Measurements from ENCODE around the gene OR1M1. TPM values are rescaled to one million over a fixed set of nuclear protein-coding genes. Genes with fewer than 3 reads are reported as not detected.
"Not testable (repeated sequence)": the region's sequence is repeated elsewhere in the genome, so short reads cannot be mapped to it uniquely, and the experiment has no call there.

The OR1M1 gene, protein sequence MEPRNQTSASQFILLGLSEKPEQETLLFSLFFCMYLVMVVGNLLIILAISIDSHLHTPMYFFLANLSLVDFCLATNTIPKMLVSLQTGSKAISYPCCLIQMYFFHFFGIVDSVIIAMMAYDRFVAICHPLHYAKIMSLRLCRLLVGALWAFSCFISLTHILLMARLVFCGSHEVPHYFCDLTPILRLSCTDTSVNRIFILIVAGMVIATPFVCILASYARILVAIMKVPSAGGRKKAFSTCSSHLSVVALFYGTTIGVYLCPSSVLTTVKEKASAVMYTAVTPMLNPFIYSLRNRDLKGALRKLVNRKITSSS
- not detected in 2 replicates for total RNA-seq (2014; rRNA removed)
- polyA plus RNA-seq (2012), result not detected

DNA sequence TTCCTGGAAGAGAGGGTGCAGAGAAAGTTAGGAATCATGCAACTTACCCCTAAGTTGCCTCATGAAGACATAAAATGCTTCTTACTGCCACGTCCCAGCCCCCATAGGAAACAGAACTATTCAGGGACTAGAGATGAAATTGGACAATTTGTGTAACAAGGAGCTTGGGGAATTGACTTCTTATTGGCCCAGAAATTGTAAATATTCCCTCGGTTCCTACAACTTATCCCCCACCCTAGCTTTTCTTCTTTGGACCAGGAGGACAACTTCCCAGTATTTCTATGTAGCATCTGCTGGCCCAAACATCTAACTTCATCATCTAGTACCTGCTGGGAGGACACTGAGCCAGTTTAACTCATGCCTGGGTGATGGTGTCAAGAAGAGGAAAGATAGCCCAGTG, at the start of gene OR1M1:
TSS of gene OR1M1 (plus strand) at position 301 of the 400 bp plus-strand sequence. CDS start 6,184 bp downstream, outside the sequence.
- DNase-seq (ENCODE audit: low read depth), result no peak

DNA sequence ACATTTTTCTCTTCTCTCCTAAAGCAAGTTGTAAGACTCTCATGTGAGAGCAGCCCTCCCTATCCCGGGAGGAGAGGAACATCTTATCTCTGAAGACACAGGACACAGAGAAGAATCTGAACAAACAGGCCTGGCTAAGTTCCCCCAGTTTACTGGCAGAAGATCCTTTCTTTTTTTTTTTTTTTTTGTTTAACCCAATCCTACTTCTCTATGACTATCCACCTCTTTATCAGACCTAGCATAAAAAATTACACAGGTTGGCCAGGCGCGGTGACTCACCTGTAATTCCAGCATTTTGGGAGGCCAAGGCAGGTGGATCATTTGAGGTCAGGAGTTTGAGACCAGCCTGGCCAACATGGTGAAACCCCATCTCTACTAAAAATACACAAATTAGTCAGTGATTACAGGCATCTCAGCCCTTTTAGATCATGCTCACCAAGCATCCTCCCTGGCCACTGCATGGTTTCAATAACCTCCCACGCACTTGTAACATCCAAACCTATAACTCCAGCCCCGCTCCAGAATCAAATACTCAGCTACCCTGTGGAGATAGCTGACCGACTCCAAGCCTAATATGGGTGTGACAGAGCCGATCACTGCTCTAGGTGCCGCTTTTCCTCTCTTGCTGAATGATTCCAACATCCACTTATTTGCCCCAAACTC, 49.3 kb upstream of the OR1M1 start:
- DNase-seq (ENCODE audit: low read depth), result no peak

DNA sequence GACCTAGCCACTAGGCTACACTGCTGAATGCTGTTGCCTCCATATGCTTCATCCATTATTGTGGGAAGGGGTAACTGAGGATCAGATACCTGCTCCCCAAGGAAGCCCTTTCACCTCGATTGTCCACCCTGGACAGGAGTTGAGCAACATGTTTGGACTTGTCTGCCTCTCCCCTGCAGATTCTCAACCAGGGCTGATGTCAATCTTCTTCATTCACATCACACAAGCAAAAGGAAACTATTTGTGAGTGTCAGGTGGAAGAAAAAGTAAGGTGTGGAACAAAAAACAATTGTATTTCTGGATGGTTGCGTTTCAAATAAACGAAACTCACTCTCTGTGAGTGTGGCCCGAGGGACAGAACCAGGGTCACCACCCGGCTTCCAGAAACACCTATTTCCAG, 47.1 kb upstream of the OR1M1 start:
- no peak for DNase-seq (ENCODE audit: low read depth)

DNA sequence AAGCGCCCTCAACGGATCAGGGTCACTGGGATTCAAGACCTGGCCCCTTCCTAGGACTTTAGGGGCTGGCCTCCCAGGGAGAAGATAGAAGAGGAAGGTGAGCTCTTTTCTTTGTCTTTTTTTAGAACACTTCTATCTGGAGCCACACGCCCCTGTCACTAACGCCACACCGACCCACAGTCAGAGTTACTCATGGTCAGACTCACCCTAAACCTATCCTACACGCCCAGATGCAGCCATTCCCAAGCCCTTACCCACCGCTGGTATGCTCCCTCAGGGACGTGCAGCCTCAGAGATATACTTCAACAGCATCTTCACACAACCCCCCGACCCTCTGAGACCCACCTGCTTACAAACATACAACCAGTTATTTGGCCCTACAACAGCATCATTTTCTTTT, 46.7 kb upstream of the OR1M1 start:
- no peak for DNase-seq (ENCODE audit: low read depth)

DNA sequence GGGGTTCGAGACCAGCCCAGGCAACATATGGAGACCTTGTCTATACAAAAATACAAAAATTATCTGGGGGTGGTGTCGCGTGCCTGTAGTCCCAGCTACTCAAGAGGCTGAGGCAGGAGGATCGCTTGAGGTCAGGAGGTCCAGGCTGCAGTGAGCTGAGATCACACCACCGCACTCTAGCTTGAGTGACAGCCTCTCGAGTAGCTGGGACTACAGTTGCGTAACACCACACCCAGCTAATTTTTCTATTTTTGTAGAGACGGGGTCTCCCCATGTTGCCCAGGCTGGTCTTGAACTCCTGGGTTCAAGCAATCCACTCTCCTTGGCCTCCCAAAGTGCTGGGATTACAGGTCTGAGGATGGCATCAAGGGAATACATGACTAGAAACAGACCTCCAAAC, 45.8 kb upstream of the OR1M1 start:
- DNase-seq (ENCODE audit: low read depth), result no peak

DNA sequence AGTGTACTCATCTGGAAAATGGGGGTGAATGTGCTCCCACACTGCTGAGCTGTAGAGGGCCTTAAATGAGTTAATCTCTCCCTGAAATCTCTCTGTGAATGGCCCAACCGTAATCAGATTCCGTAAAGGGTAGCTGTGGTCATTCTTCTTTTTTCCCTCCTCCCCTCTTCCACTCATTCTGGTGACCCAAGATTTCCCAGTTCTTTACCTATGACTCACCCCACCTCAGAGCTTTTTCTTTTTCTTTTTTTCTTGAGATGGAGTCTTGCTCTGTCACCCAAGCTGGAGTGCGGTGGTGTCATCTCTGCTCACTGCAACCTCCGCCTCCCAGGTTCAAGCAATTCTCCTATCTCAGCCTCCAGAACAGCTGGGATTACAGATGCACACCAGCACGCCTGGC, 43.3 kb upstream of the OR1M1 start:
- DNase-seq (ENCODE audit: low read depth), result no peak

DNA sequence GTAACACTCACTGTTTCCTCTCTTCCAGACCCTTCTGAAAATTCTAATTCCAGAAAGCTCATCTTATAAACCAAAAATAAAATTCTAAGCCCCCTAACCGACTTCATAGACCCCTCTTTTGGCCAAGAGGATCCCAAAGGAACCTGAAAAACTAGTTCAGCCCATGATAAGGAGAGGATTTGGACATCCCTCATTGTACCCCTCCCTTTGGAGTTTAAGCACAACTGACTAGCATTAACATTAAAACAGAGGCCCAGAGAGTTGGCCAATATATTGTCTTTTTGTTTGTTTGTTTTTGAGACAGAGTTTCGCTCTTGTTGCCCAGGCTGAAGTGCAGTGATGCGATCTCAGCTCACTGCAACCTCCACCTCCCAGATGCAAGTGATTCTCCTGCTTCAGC, 42.4 kb upstream of the OR1M1 start:
- DNase-seq (ENCODE audit: low read depth), result no peak

DNA sequence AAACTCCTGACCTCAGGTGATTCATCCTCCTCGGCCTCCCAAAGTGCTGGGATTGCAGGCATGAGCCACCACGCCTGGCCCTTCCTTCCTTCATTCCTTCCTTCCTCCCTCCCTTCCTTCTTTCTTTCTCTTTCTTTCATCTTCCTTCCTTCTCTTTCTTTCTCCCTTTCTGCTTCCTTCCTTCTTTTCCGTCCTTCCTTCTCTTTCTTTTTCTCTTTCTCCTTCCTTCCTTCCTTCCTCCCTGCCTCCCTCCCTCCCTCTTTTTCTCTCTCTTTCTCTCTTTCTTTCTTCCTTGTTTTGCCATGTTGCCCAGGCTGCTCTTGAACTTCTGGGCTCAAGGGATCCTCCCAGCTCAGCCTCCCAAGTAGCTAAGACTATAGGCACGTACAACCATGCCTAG, 40.2 kb upstream of the OR1M1 start:
- no peak for DNase-seq (ENCODE audit: low read depth)

DNA sequence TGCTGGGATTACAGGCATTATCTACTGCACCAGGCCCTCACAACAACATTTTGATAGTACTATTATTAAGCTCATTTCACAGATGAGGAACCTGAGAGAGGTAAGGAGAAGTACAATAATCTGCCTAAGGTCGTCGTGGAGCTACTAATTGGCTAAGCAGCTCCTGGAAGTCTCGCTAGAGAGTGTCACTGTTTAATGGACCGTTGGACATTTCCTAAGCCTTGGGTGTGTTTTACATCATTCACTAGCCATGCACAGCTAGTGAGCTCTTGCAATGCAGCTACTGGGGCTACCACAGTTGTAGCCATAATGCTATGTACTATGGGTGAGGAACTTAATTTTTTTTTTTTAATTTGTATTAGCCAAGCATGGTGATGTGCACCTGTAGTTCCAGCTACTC, 34.0 kb upstream of the OR1M1 start:
- no peak for DNase-seq (ENCODE audit: low read depth)

DNA sequence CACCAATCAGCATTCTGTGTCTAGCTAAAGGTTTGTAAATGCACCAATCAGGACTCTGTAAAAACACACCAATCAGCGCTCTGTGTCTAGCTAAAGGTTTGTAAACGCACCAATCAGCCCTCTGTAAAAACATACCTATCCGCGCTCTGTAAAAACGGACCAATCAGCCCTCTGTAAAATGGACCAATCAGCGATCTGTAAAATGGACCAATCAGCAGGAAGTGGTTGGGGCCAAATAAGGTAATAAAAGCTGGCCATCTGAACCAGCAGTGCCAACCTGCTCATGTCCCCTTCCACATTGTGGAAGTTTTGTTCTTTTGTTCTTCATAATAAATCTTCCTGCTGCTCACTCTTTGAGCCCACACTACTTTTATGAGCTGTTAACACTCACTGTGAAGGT, 33.2 kb upstream of the OR1M1 start:
- not testable (repeated sequence) for DNase-seq (ENCODE audit: low read depth)

DNA sequence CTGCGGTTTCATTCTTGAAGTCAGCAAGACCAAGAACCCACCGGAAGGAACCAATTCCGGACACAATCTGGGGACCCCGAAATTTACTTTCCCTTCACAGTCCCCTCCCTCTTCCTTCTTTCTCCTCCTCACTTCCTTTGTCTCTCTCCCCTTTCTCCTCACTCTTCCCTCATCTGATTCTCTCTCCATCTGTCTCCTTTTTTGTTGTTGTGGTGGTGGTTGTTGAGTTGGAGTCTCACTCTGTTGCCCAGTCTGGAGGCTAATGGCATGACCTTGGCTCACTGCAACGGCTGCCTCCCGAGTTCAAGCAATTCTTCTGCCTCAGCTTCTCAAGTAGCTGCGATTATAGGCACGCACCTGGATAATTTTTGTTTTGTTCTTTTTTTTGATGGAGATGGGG, 32.7 kb upstream of the OR1M1 start:
- no peak for DNase-seq (ENCODE audit: low read depth)

DNA sequence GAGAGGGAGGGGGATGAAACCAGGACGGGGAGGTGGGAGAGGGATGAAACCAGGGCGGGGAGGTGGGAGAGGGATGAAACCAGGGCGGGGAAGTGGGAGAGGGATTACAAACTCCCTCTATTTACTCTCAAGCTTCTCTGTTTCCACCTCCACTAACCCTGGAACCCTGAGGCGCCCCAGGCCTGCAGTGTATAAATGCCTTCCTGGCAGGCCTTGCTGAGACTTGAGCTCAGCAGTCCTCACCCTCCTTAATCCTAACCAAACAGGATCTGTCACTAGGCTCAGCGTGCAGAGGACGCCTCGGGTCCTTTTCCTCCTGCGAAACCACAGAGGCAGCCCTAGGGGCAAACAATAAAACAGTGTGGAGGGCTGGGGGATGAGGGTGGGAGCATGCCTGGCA, 32.1 kb upstream of the OR1M1 start:
- DNase-seq (ENCODE audit: low read depth), result no peak

DNA sequence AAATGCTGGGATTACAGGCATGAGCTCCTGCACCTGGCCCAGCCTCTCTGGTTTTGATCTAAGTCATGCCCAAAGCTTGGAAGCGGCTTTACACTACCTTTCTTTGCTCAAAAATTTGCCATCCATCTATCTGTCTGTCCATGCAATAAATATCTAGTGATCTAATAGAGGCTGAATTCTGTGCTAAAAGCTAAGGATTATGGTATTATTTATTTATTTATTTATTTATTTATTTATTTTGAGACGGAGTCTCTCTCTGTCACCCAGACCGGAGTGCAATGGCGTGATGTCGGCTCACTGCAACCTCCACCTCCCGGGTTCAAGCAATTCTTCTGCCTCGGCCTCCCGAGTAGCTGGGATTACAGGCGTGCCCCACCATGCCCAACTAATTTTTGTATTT, 30.7 kb upstream of the OR1M1 start:
- DNase-seq (ENCODE audit: low read depth), result not testable (repeated sequence)

DNA sequence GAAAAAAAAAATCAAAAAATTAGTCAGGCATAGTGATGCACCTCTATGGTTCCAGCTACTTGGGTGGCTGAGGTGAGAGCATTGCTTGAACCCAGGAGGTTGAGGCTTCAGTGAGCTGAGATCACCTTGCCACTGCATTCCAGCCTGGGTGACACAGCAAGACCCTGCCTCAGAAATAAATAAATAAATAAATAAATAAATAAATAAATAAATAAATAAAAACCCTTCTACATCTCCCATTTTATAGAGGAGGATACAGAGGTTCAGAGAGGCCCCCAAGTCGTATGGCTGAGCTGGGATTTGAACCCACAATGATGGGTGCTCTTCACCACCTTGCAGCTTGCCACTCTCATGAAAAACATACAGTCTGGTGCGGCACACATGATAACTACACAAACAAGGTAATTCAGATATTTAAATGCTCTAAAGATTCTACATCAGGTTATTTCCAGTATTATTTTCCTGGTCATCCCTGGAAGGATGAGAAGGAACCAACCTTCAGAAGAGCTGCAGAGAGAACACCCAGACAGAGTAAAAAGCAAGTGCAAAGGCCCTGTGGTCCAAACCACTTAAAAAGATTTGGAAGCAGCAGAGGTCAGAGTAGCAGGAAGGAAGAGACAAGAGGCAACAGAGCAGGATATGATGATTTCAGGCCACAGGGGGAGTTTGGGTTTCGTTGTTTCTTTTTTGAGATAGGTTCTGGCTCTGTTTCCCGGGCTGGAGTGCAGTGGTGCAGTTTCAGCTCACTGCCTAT, 29.2 kb upstream of the OR1M1 start:
- DNase-seq (ENCODE audit: low read depth), result no peak

DNA sequence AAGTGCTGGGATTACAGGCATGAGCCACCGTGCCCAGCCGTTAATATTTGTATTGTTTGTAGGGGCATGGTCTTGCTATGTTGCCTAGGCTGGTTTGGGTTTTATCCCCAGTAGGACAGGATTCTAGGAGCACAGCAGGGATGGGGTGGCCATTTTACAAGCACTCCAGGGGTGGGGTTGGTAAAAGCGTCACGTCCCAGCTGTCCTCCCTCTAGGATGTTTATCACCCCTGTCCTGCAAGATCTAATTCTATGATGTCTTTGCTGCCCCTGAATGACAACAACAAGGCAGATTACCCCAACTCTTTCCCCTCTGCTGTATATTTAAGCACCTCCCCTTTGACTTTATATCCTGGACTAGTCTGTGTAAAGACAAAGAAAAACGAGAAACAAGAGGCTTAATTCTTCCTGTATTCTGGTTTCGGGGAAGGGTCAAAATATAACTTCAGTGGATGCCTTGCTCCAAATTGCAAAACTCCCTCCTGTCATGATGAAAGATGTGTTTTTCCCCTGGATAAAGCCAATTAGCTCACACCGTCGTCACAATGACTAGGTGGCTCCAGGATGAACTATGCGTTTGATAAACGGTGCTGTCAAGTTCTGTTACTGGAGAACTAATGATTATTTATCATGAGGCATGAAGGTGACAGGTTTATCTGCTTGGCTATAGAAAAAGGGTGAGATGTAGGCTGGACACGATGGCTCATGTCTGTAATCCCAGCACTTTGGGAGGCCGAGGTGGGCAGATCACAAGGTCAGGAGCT, 27.8 kb upstream of the OR1M1 start:
- DNase-seq (ENCODE audit: low read depth), result no peak

DNA sequence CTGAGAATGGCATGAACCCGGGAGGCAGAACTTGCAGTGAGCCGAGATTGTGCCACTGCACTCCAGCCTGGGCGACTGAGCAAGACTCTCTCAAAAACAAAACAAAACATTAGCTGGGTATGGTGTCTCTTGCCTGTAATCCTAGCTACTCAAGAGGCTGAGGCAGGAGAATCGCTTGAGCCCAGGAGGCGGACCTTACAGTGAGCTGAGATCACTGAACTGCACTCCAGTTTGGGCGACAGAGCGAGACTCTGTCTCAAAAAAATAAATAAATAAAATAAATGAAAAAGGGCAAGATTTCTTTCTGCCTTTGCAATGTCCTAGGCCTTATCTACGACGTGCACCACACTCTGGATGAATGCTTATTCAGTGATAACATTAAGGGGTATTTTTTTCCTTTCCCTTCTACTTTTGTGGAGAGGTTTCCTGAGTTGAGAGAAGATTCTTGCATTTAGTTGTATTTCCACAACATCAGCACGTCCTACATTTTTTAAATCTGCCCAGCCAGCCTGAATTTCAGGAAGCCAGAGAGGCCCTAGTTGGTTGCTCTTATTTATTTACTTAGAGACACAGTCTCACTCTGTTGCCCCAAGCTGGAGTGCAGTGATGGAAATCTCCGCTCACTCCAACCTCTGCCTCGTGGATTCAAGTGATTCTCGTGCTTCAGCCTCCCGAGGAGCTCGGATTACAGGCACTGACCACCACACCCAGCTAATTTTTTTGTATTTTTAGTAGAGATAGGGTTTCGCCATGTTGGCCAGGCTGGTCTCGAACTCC, 26.1 kb upstream of the OR1M1 start:
- DNase-seq (ENCODE audit: low read depth), result no peak

DNA sequence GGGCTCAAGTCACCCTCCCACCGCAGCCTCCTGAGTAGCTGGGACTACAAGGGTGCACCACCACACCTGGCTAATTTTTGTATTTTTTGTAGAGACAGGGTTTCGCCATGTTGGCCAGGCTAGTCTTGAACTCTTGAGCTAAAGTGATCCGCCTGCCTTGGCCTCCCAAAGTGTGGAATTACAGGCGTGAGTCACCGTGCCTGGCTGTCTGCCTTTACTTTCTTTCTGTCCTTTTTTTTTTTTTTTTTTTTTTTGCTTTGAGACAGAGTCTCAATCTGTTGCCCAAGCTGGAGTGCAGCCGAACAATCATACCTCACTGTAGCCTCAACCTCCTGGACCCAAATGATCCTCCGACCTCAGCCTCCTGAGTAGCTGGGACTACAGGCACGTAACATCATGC, 25.0 kb upstream of the OR1M1 start:
- DNase-seq (ENCODE audit: low read depth), result no peak

DNA sequence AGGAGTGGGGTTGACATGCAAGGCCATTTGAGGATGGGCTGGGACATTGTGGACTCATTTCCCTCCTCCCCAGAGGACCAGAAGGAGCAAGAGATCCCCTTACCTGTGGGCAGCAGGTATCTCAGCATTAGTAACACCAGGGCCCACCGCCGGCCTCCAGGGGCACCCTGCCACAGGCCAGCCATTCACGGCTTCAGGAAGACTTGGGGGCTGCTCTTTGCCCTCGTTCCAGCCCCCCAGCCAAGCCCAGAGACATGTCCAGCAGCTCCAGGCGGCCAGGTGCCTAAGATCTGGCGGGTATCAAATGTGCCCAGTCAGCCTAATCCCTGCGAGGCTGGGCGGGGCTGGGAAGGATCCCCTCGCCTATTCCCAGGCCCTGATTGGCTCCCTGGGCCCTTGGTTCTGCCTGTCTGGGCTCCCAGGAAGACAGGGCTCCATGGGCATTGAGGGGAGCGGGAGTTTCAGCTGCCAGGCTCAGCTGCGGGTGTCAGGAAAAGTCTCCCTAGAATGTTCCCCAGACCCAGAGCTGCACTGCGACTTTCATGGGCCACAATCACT, 21.3 kb upstream of the OR1M1 start:
- DNase-seq (ENCODE audit: low read depth), result no peak

DNA sequence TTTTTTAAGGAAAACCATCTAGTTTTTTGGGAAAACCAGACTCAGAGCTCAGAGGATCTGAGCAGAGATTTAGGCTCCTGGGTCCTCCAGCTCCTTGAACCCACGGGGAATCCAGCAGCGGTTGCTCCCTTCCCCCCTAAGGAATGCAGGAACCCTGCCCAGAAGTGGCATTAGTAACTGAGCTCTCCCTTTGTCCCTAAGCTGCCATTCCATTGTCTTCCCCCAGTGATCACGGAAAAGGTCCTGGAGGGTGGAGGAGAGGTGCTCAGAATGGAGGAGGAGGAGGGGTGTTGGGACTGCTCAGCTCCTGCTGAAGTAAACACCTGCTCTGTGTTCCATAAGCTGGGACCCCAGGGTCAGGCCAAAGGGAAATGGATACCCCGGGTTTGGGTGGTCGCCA, 16.8 kb upstream of the OR1M1 start:
- no peak for DNase-seq (ENCODE audit: low read depth)

DNA sequence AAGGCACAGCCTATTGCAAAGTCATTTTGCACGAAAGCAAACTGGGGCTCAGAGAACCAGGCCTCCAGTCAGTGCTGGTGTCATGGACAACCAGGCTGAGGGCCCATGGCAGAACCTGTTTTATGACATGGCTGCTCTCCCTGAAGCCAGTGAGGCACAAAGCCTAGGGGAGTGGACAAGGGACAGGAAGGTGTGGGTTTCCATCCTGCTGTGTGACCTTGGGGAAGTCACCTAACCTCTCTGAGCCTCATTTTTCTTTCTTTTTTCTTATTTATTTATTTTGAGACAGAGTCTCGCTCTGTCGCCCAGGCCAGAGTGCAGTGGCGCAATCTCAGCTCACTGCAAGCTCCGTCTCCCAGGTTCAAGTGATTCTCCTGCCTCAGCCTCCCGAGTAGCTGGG, 15.1 kb upstream of the OR1M1 start:
- not testable (repeated sequence) for DNase-seq (ENCODE audit: low read depth)

DNA sequence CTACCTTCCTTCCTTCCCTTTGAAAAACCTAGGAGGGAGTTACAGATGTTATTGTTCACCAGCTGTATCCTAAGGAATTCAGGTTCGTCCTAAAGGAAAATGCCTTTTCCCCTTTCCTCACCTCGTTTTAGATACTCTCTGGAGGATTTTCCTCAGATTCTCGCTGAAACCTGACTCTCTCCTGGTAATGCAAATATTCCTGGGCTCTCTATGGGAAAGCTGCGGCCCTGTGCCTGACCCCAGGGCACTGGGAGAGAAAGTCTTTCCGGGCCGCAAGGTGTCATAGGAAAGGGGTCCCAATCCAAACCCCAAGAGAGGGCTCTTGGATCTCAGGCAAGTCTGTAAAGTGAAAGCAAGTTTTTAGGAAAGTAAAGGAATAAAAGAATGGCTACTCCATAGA, 13.1 kb upstream of the OR1M1 start:
- DNase-seq (ENCODE audit: low read depth), result no peak
